Measurements from ENCODE around the gene AKT3.
"Not testable (repeated sequence)": the region's sequence is repeated elsewhere in the genome, so short reads cannot be mapped to it uniquely, and the experiment has no call there.

Gene AKT3

GRCh38 chr1:243693800-243694199 lies 156.2 kb downstream of the AKT3 start:
- DNase-seq (ENCODE audit: low read depth) = no peak

DNA sequence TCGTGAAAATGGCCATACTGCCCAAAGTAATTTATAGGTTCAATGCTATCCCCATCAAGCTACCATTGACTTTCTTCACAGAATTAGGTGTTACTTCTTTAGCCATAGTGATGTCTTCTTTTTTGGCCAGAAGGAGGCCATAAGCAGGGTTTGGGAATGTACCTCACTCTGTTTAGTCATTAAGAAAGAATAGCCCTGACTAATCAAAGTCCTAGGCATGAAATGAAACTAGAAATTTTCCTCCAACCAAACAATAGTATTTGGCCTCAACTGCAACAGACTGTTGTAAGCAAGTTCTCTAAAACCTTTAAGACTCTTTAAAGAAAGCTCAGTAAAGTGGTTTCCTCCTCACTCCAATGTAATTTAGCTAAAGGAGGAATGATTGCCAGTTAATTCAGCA lies 163.9 kb downstream of the AKT3 start:
- no peak for DNase-seq (ENCODE audit: low read depth)

DNA sequence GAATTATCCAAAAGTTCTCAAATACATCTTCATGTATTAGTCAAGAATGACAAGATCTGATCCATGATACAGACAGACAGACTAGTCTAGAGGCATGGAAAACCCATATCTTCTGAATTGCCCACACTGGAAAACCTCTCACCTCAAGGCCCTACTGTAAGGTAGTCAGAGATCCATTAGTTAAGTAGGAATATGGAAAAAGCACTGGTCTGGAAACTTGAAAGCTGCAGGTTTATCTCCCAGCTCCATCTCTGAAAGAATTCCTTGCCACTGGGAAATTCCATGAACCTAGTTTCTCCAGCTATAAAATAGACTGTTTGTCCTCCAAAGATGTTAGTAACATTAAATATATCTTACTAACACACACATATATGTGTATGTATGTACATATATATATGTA lies 169.2 kb downstream of the AKT3 start:
- no peak for DNase-seq (ENCODE audit: low read depth)

DNA sequence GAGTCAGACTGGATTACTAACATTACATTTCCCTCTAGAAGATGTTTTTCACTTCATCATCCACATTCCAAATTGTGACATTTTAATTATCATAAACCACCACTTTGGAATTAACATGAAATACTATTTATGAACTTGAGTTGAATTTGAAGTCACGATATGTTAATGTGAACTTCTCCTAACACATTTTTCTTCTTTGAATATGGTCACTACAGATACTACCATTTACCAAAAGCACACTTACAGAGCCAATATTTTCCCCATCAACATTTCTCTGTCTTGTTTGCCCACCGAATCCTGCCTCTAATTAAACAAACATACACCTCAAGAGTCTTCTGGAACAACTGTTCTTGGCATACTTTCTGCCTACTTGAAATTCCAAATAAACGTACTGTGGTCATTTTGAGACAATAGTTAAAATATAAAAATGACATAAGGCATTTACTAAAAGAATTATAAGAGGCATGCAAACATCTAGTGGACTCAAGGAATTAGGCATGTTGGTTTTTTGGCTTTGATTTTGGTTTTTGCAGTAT lies 177.4 kb downstream of the AKT3 start:
- no peak for DNase-seq (ENCODE audit: low read depth)

DNA sequence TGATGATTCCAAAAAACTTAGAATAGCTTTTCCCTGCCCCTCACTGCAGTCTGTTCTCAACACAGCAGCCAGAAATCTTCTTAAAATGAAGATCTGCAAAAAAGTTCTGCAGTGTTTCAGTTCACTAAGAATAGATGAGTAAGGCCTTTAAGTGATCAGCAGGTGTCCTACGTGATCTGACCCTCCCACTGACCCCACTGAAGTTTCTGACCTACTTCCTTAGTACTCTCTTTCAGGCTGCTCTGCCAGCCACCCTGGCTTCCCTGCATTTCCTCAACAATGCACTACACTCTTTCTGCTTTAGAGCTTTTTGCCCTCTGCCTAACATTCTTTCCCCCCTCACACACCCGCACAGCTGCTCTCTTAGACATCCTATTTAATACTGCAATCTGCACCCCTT lies 182.5 kb downstream of the AKT3 start:
- no peak for DNase-seq (ENCODE audit: low read depth)

GRCh38 chr1:243667133-243667532 lies 182.9 kb downstream of the AKT3 start:
- no peak for DNase-seq (ENCODE audit: low read depth)

DNA sequence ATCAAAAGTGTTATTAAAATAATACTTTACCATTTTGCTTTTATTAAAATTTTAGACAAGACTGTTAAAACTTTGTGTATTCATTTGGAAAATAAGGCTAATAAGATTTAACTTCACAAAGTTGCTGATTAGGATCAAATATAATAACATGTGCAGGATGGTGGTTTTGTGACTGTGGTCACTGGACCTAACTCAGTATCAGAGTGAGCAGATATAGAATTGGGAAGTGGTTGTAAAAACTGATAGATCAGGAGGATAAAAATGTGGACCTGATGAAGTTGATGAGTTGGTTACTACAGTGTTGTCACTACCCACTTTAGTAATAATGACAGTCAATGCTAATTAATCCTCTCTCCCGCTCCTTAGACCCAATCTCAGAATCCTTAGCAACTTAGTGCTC lies 186.4 kb downstream of the AKT3 start:
- no peak for DNase-seq (ENCODE audit: low read depth)

DNA sequence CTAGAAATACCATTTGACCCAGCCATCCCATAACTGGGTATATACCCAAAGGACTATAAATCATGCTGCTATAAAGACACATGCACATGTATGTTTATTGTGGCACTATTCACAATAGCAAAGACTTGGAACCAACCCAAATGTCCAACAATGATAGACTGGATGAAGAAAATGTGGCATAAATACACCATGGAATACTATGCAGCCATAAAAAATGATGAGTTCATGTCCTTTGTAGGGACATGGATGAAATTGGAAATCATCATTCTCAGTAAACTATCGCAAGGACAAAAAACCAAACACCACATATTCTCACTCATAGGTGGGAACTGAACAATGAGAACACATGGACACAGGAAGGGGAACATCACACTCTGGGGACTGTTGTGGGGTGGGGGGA lies 187.9 kb downstream of the AKT3 start:
- DNase-seq (ENCODE audit: low read depth) = not testable (repeated sequence)

DNA sequence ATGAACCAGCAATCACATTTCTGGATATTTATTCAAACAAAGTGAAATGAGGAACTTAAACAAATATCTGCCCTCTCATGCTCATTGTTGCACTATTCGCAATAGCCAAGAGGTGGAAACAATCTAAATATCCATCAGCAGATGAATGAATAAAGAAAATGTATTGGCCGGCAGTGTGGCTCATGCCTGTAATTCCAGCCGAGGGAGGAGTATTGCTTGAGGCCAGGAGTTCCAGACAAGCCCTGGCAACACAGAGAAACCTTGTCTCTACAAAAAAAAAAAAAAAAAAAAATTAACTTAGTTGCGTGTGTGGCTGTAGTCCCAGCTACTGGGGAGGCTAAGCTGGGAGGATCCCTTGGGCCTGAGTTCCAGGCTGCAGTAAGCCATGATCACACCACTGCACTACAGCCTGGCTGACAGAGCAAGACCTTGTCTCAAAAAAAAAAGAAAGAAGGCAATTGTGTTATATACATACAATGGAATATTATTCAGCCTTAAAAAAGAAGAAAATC lies 191.4 kb downstream of the AKT3 start:
- no peak for DNase-seq (ENCODE audit: low read depth)

- DNase-seq (ENCODE audit: low read depth) = no peak
Measured at GRCh38 chr1:243657793-243658192, 192.2 kb downstream of the AKT3 start.

DNA sequence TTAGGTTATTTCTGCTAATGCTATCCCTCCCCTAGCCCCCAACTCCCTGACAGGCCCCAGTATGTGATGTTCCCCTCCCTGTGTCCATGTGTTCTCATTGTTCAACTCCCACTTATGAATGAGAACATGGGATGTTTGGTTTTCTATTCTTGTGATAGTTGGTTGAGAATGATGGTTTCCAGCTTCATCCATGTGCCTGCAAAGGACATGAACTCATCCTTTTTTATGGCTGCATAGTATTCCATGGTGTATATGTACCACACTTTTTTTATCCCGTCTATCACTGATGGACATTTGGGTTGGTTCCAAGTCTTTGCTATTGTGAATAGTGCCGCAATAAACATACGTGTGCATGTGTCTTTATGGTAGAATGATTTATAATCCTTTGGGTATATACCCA lies 200.5 kb downstream of the AKT3 start:
- not testable (repeated sequence) for DNase-seq (ENCODE audit: low read depth)

- no peak for DNase-seq (ENCODE audit: low read depth)
Measured at GRCh38 chr1:243646841-243647240, 203.2 kb downstream of the AKT3 start.

- no peak for DNase-seq (ENCODE audit: low read depth)
Measured at GRCh38 chr1:243645281-243645680, 204.8 kb downstream of the AKT3 start.

DNA sequence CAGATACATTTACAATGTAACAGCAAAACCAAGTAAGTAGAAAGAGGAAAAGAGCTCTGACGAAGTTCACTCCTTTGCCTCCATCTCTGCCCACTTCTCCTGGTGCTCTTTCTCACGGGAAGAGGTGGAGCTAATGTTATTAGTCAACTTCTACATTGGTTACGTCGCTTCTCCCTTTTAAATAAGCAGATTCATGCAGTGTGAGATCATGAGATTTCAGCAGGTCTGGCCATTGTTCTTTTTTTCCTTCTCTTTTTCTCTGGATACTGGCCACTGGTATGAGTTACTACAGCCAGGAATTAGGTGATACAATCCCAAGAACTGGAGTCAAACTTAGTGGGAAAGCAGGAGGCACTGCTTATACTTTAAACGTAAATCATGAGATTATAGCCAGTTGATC lies 207.1 kb downstream of the AKT3 start:
- no peak for DNase-seq (ENCODE audit: low read depth)

- no peak for DNase-seq (ENCODE audit: low read depth)
Measured at GRCh38 chr1:243639027-243639658, 210.9 kb downstream of the AKT3 start.

DNA sequence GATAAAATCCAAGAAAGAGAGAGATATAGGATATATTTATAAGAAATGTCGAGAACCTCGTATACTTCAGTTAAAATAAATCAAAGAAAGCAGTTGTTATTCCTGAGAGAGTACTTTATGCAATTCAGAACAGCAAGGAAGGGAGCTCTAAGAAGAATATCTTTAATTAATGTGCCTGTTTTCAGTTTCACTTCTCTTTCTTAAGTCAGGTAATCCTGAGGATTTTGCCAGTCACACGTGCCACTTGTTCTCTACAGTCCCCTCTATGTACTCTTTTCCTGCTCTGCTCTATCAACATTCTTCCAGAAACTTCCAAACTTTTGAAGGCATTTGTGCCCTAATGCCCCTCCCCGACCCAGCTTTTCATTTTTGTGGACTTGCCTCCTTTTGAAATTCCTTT lies 211.9 kb downstream of the AKT3 start:
- DNase-seq (ENCODE audit: low read depth) = no peak

- no peak for DNase-seq (ENCODE audit: low read depth)
Measured at GRCh38 chr1:243628476-243628907, 221.6 kb downstream of the AKT3 start.

DNA sequence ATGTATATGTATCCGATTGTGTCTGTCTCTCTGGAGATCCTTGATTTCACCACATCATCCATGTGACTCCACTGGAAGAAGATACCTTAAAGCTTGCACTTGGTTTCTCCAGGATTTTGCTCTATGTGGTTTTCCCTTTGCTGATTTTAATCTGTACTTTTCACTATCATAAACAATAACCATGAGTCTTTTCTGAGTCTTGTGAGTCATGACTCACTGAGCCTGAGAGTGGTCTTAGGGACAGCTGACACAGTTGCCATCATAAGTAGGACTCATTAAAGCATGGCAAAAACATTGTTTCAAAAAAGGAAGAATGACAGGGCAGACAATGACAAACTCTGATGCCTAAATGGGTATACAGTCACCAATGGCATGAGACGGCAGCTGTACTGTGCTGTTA lies 226.2 kb downstream of the AKT3 start:
- DNase-seq (ENCODE audit: low read depth) = no peak

DNA sequence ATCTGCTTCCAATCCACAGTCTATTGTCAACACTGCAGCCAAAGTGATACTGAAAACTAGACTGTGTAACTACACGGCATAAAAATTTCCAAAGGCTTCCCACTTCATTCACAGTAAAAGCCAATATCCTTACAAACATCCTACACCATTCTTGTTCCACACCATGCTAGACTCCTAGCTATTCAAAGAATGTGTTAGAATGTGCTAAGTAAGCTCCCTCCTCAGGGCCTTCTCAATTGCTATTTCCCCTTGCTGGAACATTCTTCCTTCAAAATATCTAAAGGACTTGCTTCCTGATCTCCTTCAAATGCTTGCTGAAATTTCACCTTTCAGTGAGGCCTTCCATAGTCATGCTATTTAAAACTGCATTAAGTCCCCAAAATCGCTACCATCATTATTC lies 228.1 kb downstream of the AKT3 start:
- DNase-seq (ENCODE audit: low read depth) = no peak

GRCh38 chr1:243620096-243620495 lies 229.9 kb downstream of the AKT3 start:
- DNase-seq (ENCODE audit: low read depth) = no peak

GRCh38 chr1:243609698-243610097 lies 240.3 kb downstream of the AKT3 start:
- no peak for DNase-seq (ENCODE audit: low read depth)

DNA sequence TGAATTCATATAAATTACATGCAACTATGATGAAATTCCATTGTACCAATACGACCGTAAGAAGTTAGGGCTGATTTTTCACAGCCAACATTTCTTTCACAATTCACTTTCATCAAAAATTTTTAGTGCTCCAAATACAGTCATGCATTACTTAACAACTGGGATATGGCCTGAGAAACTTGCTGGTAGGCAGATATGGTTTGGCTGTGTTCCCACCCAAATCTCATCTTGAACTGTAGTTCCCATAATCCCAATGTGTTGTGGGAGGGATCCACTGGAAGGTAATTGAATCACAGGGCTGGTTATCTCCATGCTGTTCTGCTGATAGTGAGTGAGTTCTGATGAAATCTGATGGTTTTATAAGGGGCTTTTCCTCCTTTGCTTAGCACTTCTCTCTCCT lies 244.4 kb downstream of the AKT3 start:
- no peak for DNase-seq (ENCODE audit: low read depth)

- no peak for DNase-seq (ENCODE audit: low read depth)
Measured at GRCh38 chr1:243601720-243602119, 248.3 kb downstream of the AKT3 start.

DNA sequence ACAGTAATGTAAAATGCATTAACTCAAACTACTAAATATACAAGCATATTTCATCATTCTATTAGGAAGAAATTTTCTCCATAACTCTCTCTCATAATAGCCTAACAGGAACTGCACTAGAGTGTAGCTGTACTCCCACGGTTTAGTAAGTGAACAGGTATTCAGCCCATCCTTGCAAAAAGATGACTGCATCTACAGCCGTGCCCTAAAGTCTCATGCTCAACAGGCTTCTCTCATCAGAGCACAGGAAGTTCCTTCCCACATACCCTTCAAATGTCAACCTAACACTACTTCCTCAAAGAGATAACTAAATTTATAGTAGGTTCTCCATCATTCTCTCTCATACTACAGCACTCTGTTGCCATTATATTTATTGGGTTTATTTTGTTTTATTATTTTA lies 251.6 kb downstream of the AKT3 start:
- DNase-seq (ENCODE audit: low read depth) = no peak
